Testis (tissue), 2 donors: ENCODE data around the gene CTNNA2.

Experiments
- CTCF ChIP-seq, 3 experiments: fragments of 450-650 bp in 2 of 3; fragments of 200-600 bp in 1 of 3; sonication (generic) in 1 of 3; IDR thresholded peaks; one replicate each; pipeline ENCODE4 v1.5.1; 2016 to 2019; ENCODE audit warnings: antibody characterized with exemption in 3 of 3, mild to moderate bottlenecking in 2 of 3, moderate library complexity in 1 of 3
- POLR2A ChIP-seq: fragments of 450-650 bp; IDR thresholded peaks from one replicate; pipeline ENCODE4 v1.6.1; 2017; ENCODE audit warnings: antibody characterized with exemption, mild to moderate bottlenecking, moderate library complexity

GRCh38 chr2:80242355-80242910 is 729.6 kb downstream of the CTNNA2 start:
- TF ChIP-seq CTCF (IDR thresholded peaks at IDR 0.05): no peak
- no peak for TF ChIP-seq POLR2A
